ENCODE data around the gene CMTM5. TPM values are rescaled to one million over a fixed set of nuclear protein-coding genes. Genes with fewer than 3 reads are reported as not detected.
"Not testable (repeated sequence)": the region's sequence is repeated elsewhere in the genome, so short reads cannot be mapped to it uniquely, and the experiment has no call there.

The CMTM5 gene
- total and polyA plus RNA-seq, 8 donors, result 0.71 to 4.1 (median 2.7) TPM

- TF ChIP-seq CTCF (IDR thresholded peaks at IDR 0.05), result no peak
- DNase-seq (no peak), ATAC-seq (no peak)
- intact Hi-C loops (cut with DNase I), result no loop called here
- H3K36me3 ChIP-seq, result no peaks in the 10 kb centered on the region
- no peak overlapping the region for H3K27ac ChIP-seq
- no peak overlapping the region for H3K4me3 ChIP-seq
- H3K27me3 ChIP-seq, result peaks cover 0 to 34% of the 10 kb centered on the region in 2 donors
- H3K4me1 ChIP-seq, result no peaks in the 10 kb centered on the region
- no peaks in the 10 kb centered on the region for H3K9me3 ChIP-seq
Observed at GRCh38 chr14:23385244-23385641, 8.4 kb downstream of the CMTM5 start.

GRCh38 chr14:23385642-23386265 lies 8.9 kb downstream of the CMTM5 start:
- no peaks in the 10 kb centered on the region for H3K9me3 ChIP-seq
- DNase-seq (no peak), ATAC-seq (no peak)
- intact Hi-C loops (cut with DNase I), result no loop called here
- peaks cover 0 to 29% of the 10 kb centered on the region in 2 donors for H3K27me3 ChIP-seq
- H3K27ac ChIP-seq, result no peak overlapping the region
- no peak overlapping the region for H3K4me3 ChIP-seq
- TF ChIP-seq CTCF (IDR thresholded peaks at IDR 0.05), result no peak
- no peaks in the 10 kb centered on the region for H3K36me3 ChIP-seq
- no peaks in the 10 kb centered on the region for H3K4me1 ChIP-seq

DNA sequence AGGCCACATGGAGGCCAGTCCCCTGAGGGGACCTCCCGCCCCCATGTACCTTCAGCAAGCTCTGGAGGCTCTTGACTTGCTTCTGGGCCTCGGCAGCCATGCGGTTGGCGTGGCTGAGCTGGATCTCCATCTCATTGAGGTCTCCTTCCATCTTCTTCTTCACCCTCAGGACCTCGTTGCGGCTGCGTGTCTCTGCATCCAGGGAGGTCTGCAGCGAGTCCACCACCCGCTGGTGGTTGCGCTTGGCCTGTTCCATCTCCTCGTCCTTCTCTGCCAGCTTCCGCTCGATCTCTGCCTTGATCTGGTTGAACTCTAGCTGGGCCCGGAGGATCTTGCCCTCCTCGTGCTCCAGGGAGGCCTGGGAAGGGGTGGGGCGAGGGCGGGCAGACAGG lies 9.4 kb downstream of the CMTM5 start:
- H3K36me3 ChIP-seq; intact Hi-C loops (cut with DNase I); ATAC-seq; H3K9me3 ChIP-seq; H3K4me3 ChIP-seq; H3K4me1 ChIP-seq; H3K27ac ChIP-seq: not testable (repeated sequence)
- DNase-seq, result peak in 1 of 4 donors; percentile 59
- H3K27me3 ChIP-seq, result peaks cover 0 to 25% of the 10 kb centered on the region in 2 donors

DNA sequence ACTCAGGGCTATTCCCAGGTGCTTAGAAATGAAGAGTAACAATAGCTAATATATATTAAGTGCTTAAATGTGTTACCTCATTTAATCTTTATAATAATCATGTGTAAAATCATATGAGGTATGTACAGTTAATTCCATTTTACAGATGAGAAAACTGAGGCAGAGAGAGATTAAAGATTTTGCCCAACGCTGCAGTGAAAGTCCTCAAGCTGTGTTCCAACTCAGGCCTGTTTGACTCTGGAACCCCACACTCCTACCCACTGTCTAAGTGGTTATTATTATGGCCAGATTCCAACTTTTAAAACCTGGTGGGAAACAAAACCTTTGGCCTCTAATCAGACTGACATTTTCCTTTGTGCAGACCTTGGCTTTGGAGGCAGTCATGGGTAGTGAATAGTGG lies 10.2 kb downstream of the CMTM5 start:
- intact Hi-C loops (cut with DNase I), result no loop called here
- no peak for TF ChIP-seq CTCF (IDR thresholded peaks at IDR 0.05)
- DNase-seq, result no peak

DNA sequence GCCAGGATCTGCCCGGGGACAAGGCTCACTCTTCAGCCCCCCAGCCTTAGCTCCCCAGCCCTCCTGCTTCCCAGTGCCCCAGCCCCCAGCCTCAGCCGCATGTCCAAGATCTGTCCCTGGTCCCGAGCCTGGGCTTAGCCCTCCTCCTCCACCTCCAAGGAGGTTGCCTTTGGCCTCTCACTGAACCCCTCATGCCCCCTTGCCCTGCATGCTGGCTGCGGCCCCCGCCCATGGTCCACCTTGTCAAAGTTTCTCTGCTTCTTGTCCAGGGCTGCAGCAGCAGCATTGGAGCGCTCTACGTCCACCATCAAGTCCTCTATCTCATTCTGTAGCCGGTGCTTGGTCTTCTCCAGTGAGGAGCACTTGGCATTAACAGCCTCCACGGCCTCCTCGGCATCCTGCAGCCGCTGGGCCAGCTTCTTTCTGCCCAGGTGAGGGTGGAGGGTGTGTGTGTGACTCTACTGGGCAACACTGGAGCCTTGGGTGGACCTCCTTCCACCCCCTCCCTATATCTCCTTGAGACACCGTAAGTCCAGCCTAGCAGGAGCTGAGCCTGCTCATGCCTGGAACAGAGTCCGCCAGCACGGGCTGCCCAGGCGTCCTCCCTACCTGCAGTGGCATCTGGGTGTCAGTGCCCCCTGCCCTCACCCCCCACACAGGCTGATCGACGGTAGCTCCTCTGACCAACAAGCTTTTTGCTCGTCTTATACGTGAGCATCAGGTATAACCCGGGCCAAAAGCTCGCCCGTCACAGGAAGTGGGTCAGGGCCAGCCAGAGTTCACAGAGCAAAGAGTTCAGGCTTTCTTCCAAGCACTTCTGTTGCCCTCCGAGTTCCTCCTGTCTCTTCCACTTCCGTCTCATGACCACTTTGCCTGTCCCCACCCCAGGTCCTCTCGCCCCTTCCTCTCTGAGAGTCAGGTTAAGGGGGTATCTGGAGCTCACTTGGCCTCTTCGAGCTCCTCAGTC lies 11.4 kb downstream of the CMTM5 start:
- intact Hi-C loops (cut with DNase I), result no loop called here
- H3K36me3 ChIP-seq, result no peaks in the 10 kb centered on the region
- H3K27ac ChIP-seq, result no peak overlapping the region
- no peaks in the 10 kb centered on the region for H3K4me1 ChIP-seq
- ATAC-seq, result no peak
- no peak for TF ChIP-seq CTCF (IDR thresholded peaks at IDR 0.05)
- no peak overlapping the region for H3K4me3 ChIP-seq
- H3K9me3 ChIP-seq, result no peaks in the 10 kb centered on the region
- H3K27me3 ChIP-seq, result peaks cover 0 to 9% of the 10 kb centered on the region in 2 donors
- DNase-seq, result no peak

More for the DNA sequence above, 10.2 kb downstream of the CMTM5 start:
- Histone ChIP-seq H3K27me3 (peaks cover 0 to 21% of the 10 kb centered on the region in 2 donors), H3K9me3 (no peaks in the 10 kb centered on the region), H3K36me3 (no peaks in the 10 kb centered on the region), H3K27ac (no peak overlapping the region), H3K4me1 (no peaks in the 10 kb centered on the region), H3K4me3 (no peak overlapping the region)
- ATAC-seq, result no peak

Measured in left lung (tissue), 10 donors.